Liver (tissue), 9 donors: ENCODE measurements around the gene P3H2. TPM values are rescaled to one million over a fixed set of nuclear protein-coding genes. Genes with fewer than 3 reads are reported as not detected.

Experiments used
- DNase-seq: peaks from one replicate; pipeline ENCODE4 v3.0.0-alpha.2; 2017; ENCODE audit warnings: low spot score
- H3K27ac ChIP-seq, 2 donors: one replicate each; pipeline ENCODE4 v1.7.0; 2013; ENCODE audit warnings: inconsistent platforms in 2 of 2, low read length in 2 of 2, control low read depth in 1 of 2, low read depth in 1 of 2, mild to moderate bottlenecking in 1 of 2
- H3K27me3 ChIP-seq, 4 donors: one replicate each; pipeline versions ENCODE4 v1.6.1 to v1.7.0; 2013; ENCODE audit warnings: low read length in 3 of 4, inconsistent platforms in 1 of 4, mild to moderate bottlenecking in 1 of 4, moderate library complexity in 1 of 4; ENCODE audit not compliant: control insufficient read depth in 4 of 4, insufficient read depth in 4 of 4
- H3K36me3 ChIP-seq, 4 donors: one replicate each; pipeline versions ENCODE4 v1.6.1 to v1.7.0; 2013; ENCODE audit warnings: low read length in 3 of 4, mild to moderate bottlenecking in 3 of 4, low read depth in 1 of 4, moderate library complexity in 1 of 4; ENCODE audit not compliant: control insufficient read depth in 4 of 4, insufficient read depth in 3 of 4
- H3K4me1 ChIP-seq, 4 donors: one replicate each; pipeline versions ENCODE4 v1.6.1 to v1.7.0; 2013; ENCODE audit warnings: low read length in 3 of 4, mild to moderate bottlenecking in 3 of 4, moderate library complexity in 1 of 4; ENCODE audit not compliant: control insufficient read depth in 4 of 4, insufficient read depth in 4 of 4
- H3K4me3 ChIP-seq, 3 donors: one replicate each; pipeline versions ENCODE4 v1.6.1 to v1.7.0; 2013; ENCODE audit warnings: low read length in 3 of 3, control low read depth in 1 of 3, low read depth in 1 of 3, mild to moderate bottlenecking in 1 of 3
- H3K9ac ChIP-seq, 2 donors: one replicate each; pipeline ENCODE4 v1.7.0; 2013; ENCODE audit warnings: low read length in 2 of 2, mild to moderate bottlenecking in 2 of 2, moderate library complexity in 2 of 2, control low read depth in 1 of 2, low read depth in 1 of 2
- H3K9me3 ChIP-seq, 4 donors: one replicate each; pipeline versions ENCODE4 v1.6.1 to v1.7.0; 2013; ENCODE audit warnings: low read length in 3 of 4; ENCODE audit not compliant: control insufficient read depth in 4 of 4
- CTCF ChIP-seq: fragments of 150-350 bp; IDR thresholded peaks from 2 replicates; pipeline ENCODE4 v1.5.1; 2017; ENCODE audit warnings: improper control_type of control experiment, low read depth, low read length; ENCODE audit not compliant: missing input control
- EGR1 ChIP-seq, 2 donors: IDR thresholded peaks; 2 replicates each; pipeline ENCODE4 v1.6.1; 2016 to 2018; ENCODE audit warnings: antibody characterized with exemption in 2 of 2, low read depth in 2 of 2
- FOXA2 ChIP-seq: IDR thresholded peaks from 2 replicates; pipeline ENCODE4 v1.6.1; 2016; ENCODE audit warnings: antibody characterized with exemption
- GABPA ChIP-seq, 2 donors: IDR thresholded peaks in 1 of 2; conservative IDR thresholded peaks in 1 of 2; 2 replicates each; pipeline ENCODE4 v1.6.1; 2016; ENCODE audit warnings: antibody characterized with exemption in 2 of 2, mild to moderate bottlenecking in 1 of 2, moderate library complexity in 1 of 2
- HNF4A ChIP-seq, 2 donors: conservative IDR thresholded peaks; 2 replicates each; pipeline ENCODE4 v1.6.1; 2016; ENCODE audit warnings: antibody characterized with exemption in 2 of 2, mild to moderate bottlenecking in 2 of 2
- HNF4G ChIP-seq: IDR thresholded peaks from 2 replicates; pipeline ENCODE4 v1.6.1; 2016; ENCODE audit warnings: antibody characterized with exemption
- NR2F2 ChIP-seq: IDR thresholded peaks from 2 replicates; pipeline ENCODE4 v1.6.1; 2016; ENCODE audit warnings: antibody characterized with exemption
- RAD21 ChIP-seq, 2 donors: IDR thresholded peaks; 2 replicates each; pipeline ENCODE4 v1.6.1; 2016; ENCODE audit warnings: antibody characterized with exemption in 2 of 2, mild to moderate bottlenecking in 2 of 2
- RXRA ChIP-seq, 2 donors: IDR thresholded peaks; 2 replicates each; pipeline ENCODE4 v1.6.1; 2017 to 2018; ENCODE audit warnings: antibody characterized with exemption in 2 of 2, mild to moderate bottlenecking in 1 of 2
- SP1 ChIP-seq: IDR thresholded peaks from 2 replicates; pipeline ENCODE4 v1.6.1; 2018; ENCODE audit warnings: antibody characterized with exemption, mild to moderate bottlenecking
- TAF1 ChIP-seq: conservative IDR thresholded peaks from 2 replicates; pipeline ENCODE4 v1.6.1; 2016; ENCODE audit warnings: antibody characterized with exemption, mild to moderate bottlenecking
- YY1 ChIP-seq: IDR thresholded peaks from 2 replicates; pipeline ENCODE4 v1.6.1; 2016; ENCODE audit warnings: antibody characterized with exemption, mild to moderate bottlenecking
- WGBS: extraction: QIAGEN DNeasy Blood & Tissue Kit; methylation state at CpG from one replicate; pipeline ENCODE4 v1.1.7; 2013; 5-methylcytosine and 5-hydroxymethylcytosine counted together
- polyA plus RNA-seq, 2 donors: library from polyadenylated mRNA; stranded (reverse) in 1 of 2; unstranded in 1 of 2; fragments of 200-250 nt in 1 of 2; fragments of >200 nt in 1 of 2; fragmentation: Nextera tagmentation in 1 of 2; extraction: Ambion mirVana in 1 of 2; gene quantifications; one replicate each; pipeline versions ENCODE4 v1.2.1 to v1.2.3, GENCODE V29; 2013 to 2015
- total RNA-seq, 2 donors: library from RNA; depleted of rRNA; stranded (reverse); fragments of >200 nt; gene quantifications; one replicate each; pipeline ENCODE4 v1.2.3, GENCODE V29; 2014
- TF ChIP-seq, protein P1 (sequence below): IDR thresholded peaks from 2 replicates; pipeline ENCODE4 v1.6.1; 2016; ENCODE audit warnings: antibody characterized with exemption
- TF ChIP-seq, protein P2 (sequence below): IDR thresholded peaks from 2 replicates; pipeline ENCODE4 v1.6.1; 2016; ENCODE audit warnings: antibody characterized with exemption, mild to moderate bottlenecking
- TF ChIP-seq, protein P3 (sequence below): IDR thresholded peaks from 2 replicates; pipeline ENCODE4 v1.6.1; 2016; ENCODE audit warnings: antibody characterized with exemption
- donor health status: healthy.
- donor health status: healthy.
- donor health status: healthy.
- donor health status: healthy.
- donor health status: healthy.

The P3H2 gene
- total and polyA plus RNA-seq, 4 donors: 1.9 to 6.9 (median 4.1) TPM

GRCh38 chr3:190131329-190131728 is 10.6 kb upstream of the P3H2 start:
- 65% methylated on average over 4 of the region's 4 CpGs for WGBS

DNA sequence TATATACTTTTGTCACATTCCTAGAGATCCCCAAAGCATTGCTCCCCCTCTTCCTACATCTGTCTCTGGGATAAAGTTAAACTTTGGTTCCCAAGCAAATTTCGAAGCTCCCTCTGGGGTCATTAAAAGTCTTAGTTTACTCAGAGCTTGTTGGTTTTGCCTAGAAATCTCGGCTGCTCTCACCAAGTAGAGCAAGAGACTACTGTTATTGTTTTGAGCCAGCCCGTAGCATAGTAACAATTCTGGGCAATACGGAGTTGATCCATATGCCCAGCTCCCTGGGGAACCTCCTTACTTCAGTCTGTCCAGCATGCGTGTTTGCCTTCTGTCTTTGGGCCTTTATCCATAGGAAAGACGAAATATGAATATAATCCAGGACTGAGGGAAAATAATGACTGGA is 10.0 kb upstream of the P3H2 start:
- no peaks in the 10 kb centered on the region for H3K4me1 ChIP-seq
- no peak overlapping the region for H3K9ac ChIP-seq
- H3K4me3 ChIP-seq: no peak overlapping the region
- no peaks in the 10 kb centered on the region for H3K36me3 ChIP-seq
- TF ChIP-seq, protein P1, sequence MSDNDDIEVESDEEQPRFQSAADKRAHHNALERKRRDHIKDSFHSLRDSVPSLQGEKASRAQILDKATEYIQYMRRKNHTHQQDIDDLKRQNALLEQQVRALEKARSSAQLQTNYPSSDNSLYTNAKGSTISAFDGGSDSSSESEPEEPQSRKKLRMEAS: no peak
- no peak for TF ChIP-seq CTCF
- no peak for TF ChIP-seq SP1
- TF ChIP-seq HNF4G: no peak
- TF ChIP-seq, protein P2, sequence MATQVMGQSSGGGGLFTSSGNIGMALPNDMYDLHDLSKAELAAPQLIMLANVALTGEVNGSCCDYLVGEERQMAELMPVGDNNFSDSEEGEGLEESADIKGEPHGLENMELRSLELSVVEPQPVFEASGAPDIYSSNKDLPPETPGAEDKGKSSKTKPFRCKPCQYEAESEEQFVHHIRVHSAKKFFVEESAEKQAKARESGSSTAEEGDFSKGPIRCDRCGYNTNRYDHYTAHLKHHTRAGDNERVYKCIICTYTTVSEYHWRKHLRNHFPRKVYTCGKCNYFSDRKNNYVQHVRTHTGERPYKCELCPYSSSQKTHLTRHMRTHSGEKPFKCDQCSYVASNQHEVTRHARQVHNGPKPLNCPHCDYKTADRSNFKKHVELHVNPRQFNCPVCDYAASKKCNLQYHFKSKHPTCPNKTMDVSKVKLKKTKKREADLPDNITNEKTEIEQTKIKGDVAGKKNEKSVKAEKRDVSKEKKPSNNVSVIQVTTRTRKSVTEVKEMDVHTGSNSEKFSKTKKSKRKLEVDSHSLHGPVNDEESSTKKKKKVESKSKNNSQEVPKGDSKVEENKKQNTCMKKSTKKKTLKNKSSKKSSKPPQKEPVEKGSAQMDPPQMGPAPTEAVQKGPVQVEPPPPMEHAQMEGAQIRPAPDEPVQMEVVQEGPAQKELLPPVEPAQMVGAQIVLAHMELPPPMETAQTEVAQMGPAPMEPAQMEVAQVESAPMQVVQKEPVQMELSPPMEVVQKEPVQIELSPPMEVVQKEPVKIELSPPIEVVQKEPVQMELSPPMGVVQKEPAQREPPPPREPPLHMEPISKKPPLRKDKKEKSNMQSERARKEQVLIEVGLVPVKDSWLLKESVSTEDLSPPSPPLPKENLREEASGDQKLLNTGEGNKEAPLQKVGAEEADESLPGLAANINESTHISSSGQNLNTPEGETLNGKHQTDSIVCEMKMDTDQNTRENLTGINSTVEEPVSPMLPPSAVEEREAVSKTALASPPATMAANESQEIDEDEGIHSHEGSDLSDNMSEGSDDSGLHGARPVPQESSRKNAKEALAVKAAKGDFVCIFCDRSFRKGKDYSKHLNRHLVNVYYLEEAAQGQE: no peak
- TF ChIP-seq, protein P3, sequence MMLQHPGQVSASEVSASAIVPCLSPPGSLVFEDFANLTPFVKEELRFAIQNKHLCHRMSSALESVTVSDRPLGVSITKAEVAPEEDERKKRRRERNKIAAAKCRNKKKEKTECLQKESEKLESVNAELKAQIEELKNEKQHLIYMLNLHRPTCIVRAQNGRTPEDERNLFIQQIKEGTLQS: no peak
- TF ChIP-seq TAF1: no peak
- TF ChIP-seq RXRA (IDR thresholded peaks at IDR 0.05): no peak
- TF ChIP-seq EGR1 (IDR thresholded peaks at IDR 0.05; ENCODE audit: low read depth in 2 of 2): no peak
- no peak for TF ChIP-seq HNF4A (conservative IDR thresholded peaks at IDR 0.05)
- TF ChIP-seq GABPA (IDR thresholded peaks at IDR 0.05 in 1 of 2, conservative IDR thresholded peaks at IDR 0.05 in 1 of 2): no peak
- TF ChIP-seq YY1: no peak
- no peak for TF ChIP-seq NR2F2
- no peak for TF ChIP-seq RAD21 (IDR thresholded peaks at IDR 0.05)
- no peaks in the 10 kb centered on the region for H3K9me3 ChIP-seq
- WGBS: 65% methylated on average over 6 of the region's 6 CpGs
- no peak overlapping the region for H3K27ac ChIP-seq
- DNase-seq: no peak
- H3K27me3 ChIP-seq: no peaks in the 10 kb centered on the region

More at GRCh38 chr3:190131329-190131728, 10.6 kb upstream of the P3H2 start:
- DNase-seq: no peak
- Histone ChIP-seq H3K27ac (no peak overlapping the region), H3K9ac (no peak overlapping the region), H3K36me3 (no peaks in the 10 kb centered on the region), H3K4me3 (no peak overlapping the region), H3K9me3 (no peaks in the 10 kb centered on the region), H3K27me3 (peaks cover 0 to 2% (median 0%) of the 10 kb centered on the region in 4 donors), H3K4me1 (no peaks in the 10 kb centered on the region)
- TF ChIP-seq FOXA2 (no peak), SP1 (no peak)
